DMS153 treated with DMSO at 0.1 percent for 48 hours (cell line): ENCODE measurements around the gene LLGL1.

Experiments
- DNase-seq: peaks from one replicate; lab custom pipeline; 2025; ENCODE audit not compliant: unreplicated experiment; lab: John Stamatoyannopoulos, UW

The LLGL1 gene

GRCh38 chr17:18251204-18251603, 25.8 kb downstream of the LLGL1 start:
- DNase-seq: no peak

- no peak for DNase-seq
These were observed 26.7 kb downstream of the LLGL1 start for GRCh38 chr17:18252160-18252559.

GRCh38 chr17:18253187-18253884, 27.9 kb downstream of the LLGL1 start:
- no peak for DNase-seq

DNA sequence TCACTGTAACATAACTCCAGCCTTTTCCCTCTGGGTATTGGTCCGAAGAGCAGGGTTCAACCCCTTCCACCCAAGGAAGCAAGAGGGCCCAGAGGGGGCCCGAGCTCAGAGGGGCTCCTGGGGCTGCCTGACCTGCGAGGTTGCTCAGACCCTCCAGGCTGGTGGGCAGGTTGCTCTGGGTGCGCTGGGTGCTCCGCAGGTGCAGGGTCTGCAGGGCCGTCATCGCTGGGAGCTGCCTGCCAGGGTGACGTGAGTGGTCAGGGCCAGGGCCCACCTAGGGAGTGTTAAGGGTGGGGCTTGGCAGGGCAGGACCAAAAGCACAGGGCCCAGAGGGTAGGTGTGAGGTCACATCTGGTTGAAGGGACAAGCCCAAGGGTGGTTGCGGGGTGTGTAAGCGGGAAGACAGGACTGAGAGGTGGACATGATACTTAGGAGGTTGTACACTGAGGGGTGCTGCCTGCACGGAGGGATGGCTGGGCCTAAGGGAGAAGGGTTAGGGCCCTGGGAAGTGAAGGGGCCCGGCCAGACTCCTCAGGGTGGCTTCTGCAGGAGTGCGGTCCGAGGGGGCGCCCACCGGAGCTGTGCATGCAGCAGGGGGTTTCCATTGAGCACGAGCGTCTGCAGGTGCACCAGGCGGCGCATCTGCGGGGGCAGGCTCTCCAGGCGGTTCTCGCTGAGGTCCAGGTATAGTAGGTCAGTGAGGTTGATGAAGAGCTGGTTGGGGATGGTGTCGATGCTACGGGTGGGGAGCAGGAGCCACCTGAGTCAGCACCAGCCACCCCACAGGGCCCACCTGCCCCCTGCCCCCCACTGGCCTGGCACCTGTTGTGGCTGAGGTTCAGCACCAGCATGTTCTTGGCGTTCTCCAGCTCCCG, 28.7 kb downstream of the LLGL1 start:
- DNase-seq: no peak

GRCh38 chr17:18254888-18255649, 29.6 kb downstream of the LLGL1 start:
- no peak for DNase-seq

GRCh38 chr17:18256351-18256750, 30.9 kb downstream of the LLGL1 start:
- no peak for DNase-seq

DNA sequence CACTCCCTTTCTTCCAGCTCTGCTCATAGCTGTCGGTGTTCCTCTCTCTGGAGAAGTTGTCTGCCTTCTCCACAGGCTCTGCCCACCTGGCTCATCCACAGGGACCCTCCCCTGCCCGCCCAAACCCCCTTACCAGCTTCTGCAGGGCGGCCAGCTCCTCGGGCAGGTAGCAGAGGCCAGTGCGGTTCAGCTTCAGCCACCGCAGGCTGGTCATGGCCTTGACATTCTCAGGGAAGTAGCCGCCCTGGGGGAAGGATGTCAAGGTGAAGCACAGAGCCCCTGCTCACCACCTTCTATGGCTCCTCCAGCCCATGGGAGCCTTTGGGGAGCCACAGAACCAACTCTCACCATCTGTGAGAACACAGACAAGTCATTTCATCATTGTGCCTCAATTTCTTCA, 31.3 kb downstream of the LLGL1 start:
- no peak for DNase-seq

- DNase-seq: no peak
These were observed 32.0 kb downstream of the LLGL1 start for GRCh38 chr17:18257268-18257981.

DNA sequence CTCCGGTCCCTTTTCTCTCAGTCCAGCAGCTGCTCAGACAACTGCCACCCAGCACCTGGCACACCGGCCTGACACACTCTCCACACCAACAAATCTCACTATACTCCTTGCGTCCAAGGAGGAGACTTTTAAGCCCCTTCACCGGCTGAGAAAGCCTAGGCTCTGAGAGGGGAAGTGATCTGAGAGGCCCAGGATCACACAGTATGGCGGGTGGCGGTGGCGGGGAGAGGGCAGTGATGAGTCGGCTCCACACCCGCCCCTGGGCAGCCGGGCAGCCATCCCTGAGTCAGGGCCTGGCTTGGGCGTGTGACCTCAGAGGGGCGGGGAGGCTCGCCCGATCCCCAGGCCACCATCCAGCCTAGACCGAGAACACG, 32.5 kb downstream of the LLGL1 start:
- DNase-seq: no peak

DNA sequence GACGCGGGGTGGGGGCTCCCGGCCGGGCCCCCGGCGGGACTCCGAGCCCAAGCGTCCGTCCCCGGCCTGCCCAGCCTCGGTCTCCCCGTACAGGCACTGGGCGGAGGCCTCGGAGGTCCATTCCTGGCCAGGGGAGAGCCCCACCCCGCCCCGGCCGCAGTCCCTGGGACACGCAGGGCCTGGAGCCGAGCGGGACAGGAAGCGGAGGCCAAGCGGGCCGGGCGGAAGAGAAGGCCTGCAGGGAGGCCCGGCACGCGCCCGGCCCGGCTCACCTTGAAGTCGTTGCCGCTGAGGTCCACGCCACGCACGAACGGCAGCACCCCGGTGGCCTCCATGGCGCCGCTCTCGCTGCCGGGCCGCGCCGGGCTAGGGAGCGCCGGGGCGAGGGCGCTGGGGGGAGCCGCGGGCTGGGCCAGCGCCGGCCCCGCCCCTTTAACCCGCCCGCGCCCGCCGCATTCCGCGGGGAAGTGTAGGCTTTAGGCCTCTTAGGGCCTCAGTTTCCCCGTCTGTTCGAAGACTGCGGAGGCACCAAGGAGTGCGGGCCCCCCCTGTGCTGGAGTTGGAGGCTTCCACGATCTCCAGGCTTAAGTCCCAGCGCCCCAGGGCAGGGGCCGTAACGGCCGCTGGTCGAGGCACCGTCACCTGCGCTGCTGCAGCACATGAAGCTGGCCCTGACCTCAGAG, 33.1 kb downstream of the LLGL1 start, which contains the start of gene FLII:
TSS of gene FLII (minus strand) at position 383 of the 683 bp plus-strand sequence. CDS start at position 335, 48 bp downstream.
- no peak for DNase-seq

DNA sequence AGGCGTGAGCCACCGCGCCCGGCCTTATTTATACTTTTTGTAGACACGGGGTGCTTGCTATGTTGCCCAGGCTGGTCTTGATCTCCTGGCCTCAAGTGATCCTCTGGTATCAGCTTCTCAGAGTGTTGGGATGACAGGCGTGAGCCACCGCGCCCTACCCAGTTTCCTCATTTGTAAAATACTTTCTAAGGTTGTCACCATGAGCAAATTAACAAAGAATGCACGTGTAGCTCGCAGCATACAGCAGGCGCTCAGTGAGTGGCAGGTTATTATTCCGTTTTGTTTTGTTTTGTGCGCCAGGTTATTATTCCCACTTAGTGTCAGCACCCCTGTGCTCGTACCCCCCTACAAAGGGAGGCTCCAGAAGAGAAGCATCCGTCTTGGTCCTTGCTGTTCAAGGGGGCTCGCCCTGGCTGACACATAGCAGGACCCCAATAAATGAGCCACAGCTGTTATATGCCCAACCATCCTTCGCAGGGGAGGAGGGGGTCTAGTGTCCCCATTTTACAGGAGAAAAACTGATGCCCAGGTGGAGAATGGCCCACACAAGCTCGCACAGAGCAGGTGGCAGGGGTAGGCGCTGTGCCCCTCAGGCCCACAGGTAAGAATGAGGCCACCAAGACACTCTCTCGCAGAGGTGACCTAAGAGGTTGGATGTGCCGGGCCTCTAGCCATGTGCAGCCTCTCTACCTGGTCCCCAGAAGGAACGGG, 34.3 kb downstream of the LLGL1 start:
- DNase-seq: no peak

- peak; percentile 41 for DNase-seq
These were observed 35.1 kb downstream of the LLGL1 start, which contains the start of gene MIEF2 for GRCh38 chr17:18260332-18261145. TSS of gene MIEF2 (plus strand) at chr17:18260662. CDS start at chr17:18262721, 2,059 bp downstream.

GRCh38 chr17:18261146-18261515, 35.7 kb downstream of the LLGL1 start:
- no peak for DNase-seq

GRCh38 chr17:18261659-18262058, 36.2 kb downstream of the LLGL1 start:
- DNase-seq: no peak

GRCh38 chr17:18262111-18262510, 36.7 kb downstream of the LLGL1 start:
- DNase-seq: no peak

- DNase-seq: no peak
These were observed 37.2 kb downstream of the LLGL1 start for GRCh38 chr17:18262641-18263040.

GRCh38 chr17:18263885-18264682, 38.6 kb downstream of the LLGL1 start:
- DNase-seq: no peak

GRCh38 chr17:18267366-18267765, 41.9 kb downstream of the LLGL1 start:
- no peak for DNase-seq
